ENCODE measurements around the gene CD300C. TPM values are rescaled to one million over a fixed set of nuclear protein-coding genes. Genes with fewer than 3 reads are reported as not detected.

The CD300C gene
- total and polyA plus RNA-seq, 2 donors, result 0.80 to 1.2 TPM

- Histone ChIP-seq H3K4me3 (ENCODE audit: low read length in 2 of 2) (no peak overlapping the region), H3K36me3 (ENCODE audit: control insufficient read depth in 2 of 2, insufficient read depth in 2 of 2, low read length in 1 of 2) (no peaks in the 10 kb centered on the region), H3K4me1 (ENCODE audit: control insufficient read depth in 2 of 2, insufficient read depth in 2 of 2, low read length in 2 of 2) (peaks cover 0 to 7% of the 10 kb centered on the region in 2 donors), H3K9me3 (ENCODE audit: control insufficient read depth in 2 of 2, insufficient read depth in 1 of 2, low read length in 1 of 2) (no peaks in the 10 kb centered on the region), H3K27ac (ENCODE audit: low read depth in 1 of 2, low read length in 1 of 2) (no peak overlapping the region), H3K27me3 (ENCODE audit: control insufficient read depth in 2 of 2, insufficient read depth in 1 of 2, low read length in 1 of 2) (peaks cover 0 to 5% of the 10 kb centered on the region in 2 donors)
- no peak for DNase-seq (ENCODE audit: low read depth in 6 of 9, low spot score in 9 of 9)
- 95% methylated on average over 17 of the region's 17 CpGs for WGBS
Observed at GRCh38 chr17:74542727-74543383, 3.1 kb downstream of the CD300C start.

GRCh38 chr17:74542166-74542565 is 3.7 kb downstream of the CD300C start:
- Histone ChIP-seq H3K9me3 (ENCODE audit: control insufficient read depth in 2 of 2, insufficient read depth in 1 of 2, low read length in 1 of 2) (no peaks in the 10 kb centered on the region), H3K36me3 (ENCODE audit: control insufficient read depth in 2 of 2, insufficient read depth in 2 of 2, low read length in 1 of 2) (no peaks in the 10 kb centered on the region), H3K27ac (ENCODE audit: low read depth in 1 of 2, low read length in 1 of 2) (no peak overlapping the region), H3K4me3 (ENCODE audit: low read length in 2 of 2) (no peak overlapping the region), H3K27me3 (ENCODE audit: control insufficient read depth in 2 of 2, insufficient read depth in 1 of 2, low read length in 1 of 2) (peaks cover 0 to 7% of the 10 kb centered on the region in 2 donors), H3K4me1 (ENCODE audit: control insufficient read depth in 2 of 2, insufficient read depth in 2 of 2, low read length in 2 of 2) (peaks cover 0 to under 1% of the 10 kb centered on the region in 2 donors)
- 95% methylated on average over 5 of the region's 5 CpGs for WGBS
- DNase-seq (ENCODE audit: low read depth in 6 of 9, low spot score in 9 of 9), result no peak

- Histone ChIP-seq H3K27me3 (ENCODE audit: control insufficient read depth in 2 of 2, insufficient read depth in 1 of 2, low read length in 1 of 2) (peaks cover 0 to 7% of the 10 kb centered on the region in 2 donors), H3K9me3 (ENCODE audit: control insufficient read depth in 2 of 2, insufficient read depth in 1 of 2, low read length in 1 of 2) (no peaks in the 10 kb centered on the region), H3K27ac (ENCODE audit: low read depth in 1 of 2, low read length in 1 of 2) (no peak overlapping the region), H3K36me3 (ENCODE audit: control insufficient read depth in 2 of 2, insufficient read depth in 2 of 2, low read length in 1 of 2) (no peaks in the 10 kb centered on the region), H3K4me1 (ENCODE audit: control insufficient read depth in 2 of 2, insufficient read depth in 2 of 2, low read length in 2 of 2) (no peaks in the 10 kb centered on the region), H3K4me3 (ENCODE audit: low read length in 2 of 2) (no peak overlapping the region)
- 92% methylated on average over 23 of the region's 23 CpGs for WGBS
- DNase-seq (ENCODE audit: low read depth in 6 of 9, low spot score in 9 of 9), result no peak
Observed at GRCh38 chr17:74541176-74542111, 4.5 kb downstream of the CD300C start.

- Histone ChIP-seq H3K9me3 (ENCODE audit: control insufficient read depth in 2 of 2, insufficient read depth in 1 of 2, low read length in 1 of 2) (no peaks in the 10 kb centered on the region), H3K27me3 (ENCODE audit: control insufficient read depth in 2 of 2, insufficient read depth in 1 of 2, low read length in 1 of 2) (peaks cover 0 to 7% of the 10 kb centered on the region in 2 donors), H3K4me1 (ENCODE audit: control insufficient read depth in 2 of 2, insufficient read depth in 2 of 2, low read length in 2 of 2) (no peaks in the 10 kb centered on the region), H3K27ac (ENCODE audit: low read depth in 1 of 2, low read length in 1 of 2) (no peak overlapping the region), H3K4me3 (ENCODE audit: low read length in 2 of 2) (no peak overlapping the region), H3K36me3 (ENCODE audit: control insufficient read depth in 2 of 2, insufficient read depth in 2 of 2, low read length in 1 of 2) (no peaks in the 10 kb centered on the region)
- whole genome bisulfite sequencing, result 92% methylated on average over 10 of the region's 10 CpGs
- no peak for DNase-seq (ENCODE audit: low read depth in 6 of 9, low spot score in 9 of 9)
Observed at GRCh38 chr17:74539281-74539820, 6.6 kb downstream of the CD300C start.

- Histone ChIP-seq H3K9me3 (ENCODE audit: control insufficient read depth in 2 of 2, insufficient read depth in 1 of 2, low read length in 1 of 2) (no peaks in the 10 kb centered on the region), H3K4me1 (ENCODE audit: control insufficient read depth in 2 of 2, insufficient read depth in 2 of 2, low read length in 2 of 2) (no peaks in the 10 kb centered on the region), H3K36me3 (ENCODE audit: control insufficient read depth in 2 of 2, insufficient read depth in 2 of 2, low read length in 1 of 2) (no peaks in the 10 kb centered on the region), H3K27ac (ENCODE audit: low read depth in 1 of 2, low read length in 1 of 2) (no peak overlapping the region), H3K4me3 (ENCODE audit: low read length in 2 of 2) (no peak overlapping the region), H3K27me3 (ENCODE audit: control insufficient read depth in 2 of 2, insufficient read depth in 1 of 2, low read length in 1 of 2) (peaks cover 0 to 7% of the 10 kb centered on the region in 2 donors)
- no peak for DNase-seq (ENCODE audit: low read depth in 6 of 9, low spot score in 9 of 9)
- 85% methylated on average over 3 of the region's 3 CpGs for WGBS
Observed at GRCh38 chr17:74536890-74537289, 9.0 kb downstream of the CD300C start.

GRCh38 chr17:74532115-74532514 is 13.8 kb downstream of the CD300C start:
- Histone ChIP-seq H3K9me3 (ENCODE audit: control insufficient read depth in 2 of 2, insufficient read depth in 1 of 2, low read length in 1 of 2) (no peaks in the 10 kb centered on the region), H3K4me1 (ENCODE audit: control insufficient read depth in 2 of 2, insufficient read depth in 2 of 2, low read length in 2 of 2) (no peaks in the 10 kb centered on the region), H3K27ac (ENCODE audit: low read depth in 1 of 2, low read length in 1 of 2) (no peak overlapping the region), H3K27me3 (ENCODE audit: control insufficient read depth in 2 of 2, insufficient read depth in 1 of 2, low read length in 1 of 2) (no peaks in the 10 kb centered on the region), H3K4me3 (ENCODE audit: low read length in 2 of 2) (no peak overlapping the region), H3K36me3 (ENCODE audit: control insufficient read depth in 2 of 2, insufficient read depth in 2 of 2, low read length in 1 of 2) (no peaks in the 10 kb centered on the region)
- 17% methylated on average over 10 of the region's 10 CpGs for WGBS
- DNase-seq (ENCODE audit: low read depth in 6 of 9, low spot score in 9 of 9), result no peak

- Histone ChIP-seq H3K27me3 (ENCODE audit: control insufficient read depth in 2 of 2, insufficient read depth in 1 of 2, low read length in 1 of 2) (no peaks in the 10 kb centered on the region), H3K9me3 (ENCODE audit: control insufficient read depth in 2 of 2, insufficient read depth in 1 of 2, low read length in 1 of 2) (no peaks in the 10 kb centered on the region), H3K4me3 (ENCODE audit: low read length in 2 of 2) (no peak within 1 kb of the TSS), H3K27ac (ENCODE audit: low read depth in 1 of 2, low read length in 1 of 2) (no peak within 1 kb of the TSS), H3K4me1 (ENCODE audit: control insufficient read depth in 2 of 2, insufficient read depth in 2 of 2, low read length in 2 of 2) (no peaks in the 10 kb centered on the region), H3K36me3 (ENCODE audit: control insufficient read depth in 2 of 2, insufficient read depth in 2 of 2, low read length in 1 of 2) (no peaks in the 10 kb centered on the region)
- 83% methylated on average over 10 of the region's 10 CpGs for WGBS
- DNase-seq (ENCODE audit: low read depth in 6 of 9, low spot score in 9 of 9), result no peak
Observed at GRCh38 chr17:74531231-74531761, 14.6 kb downstream of the CD300C start, which contains the start of gene CD300LB. Gene CD300LB (minus strand): TSS chr17:74531475. CDS start chr17:74531350, 125 bp downstream.

GRCh38 chr17:74530831-74531150 is 15.1 kb downstream of the CD300C start:
- Histone ChIP-seq H3K4me3 (ENCODE audit: low read length in 2 of 2) (no peak overlapping the region), H3K36me3 (ENCODE audit: control insufficient read depth in 2 of 2, insufficient read depth in 2 of 2, low read length in 1 of 2) (no peaks in the 10 kb centered on the region), H3K27ac (ENCODE audit: low read depth in 1 of 2, low read length in 1 of 2) (no peak overlapping the region), H3K9me3 (ENCODE audit: control insufficient read depth in 2 of 2, insufficient read depth in 1 of 2, low read length in 1 of 2) (no peaks in the 10 kb centered on the region), H3K27me3 (ENCODE audit: control insufficient read depth in 2 of 2, insufficient read depth in 1 of 2, low read length in 1 of 2) (no peaks in the 10 kb centered on the region), H3K4me1 (ENCODE audit: control insufficient read depth in 2 of 2, insufficient read depth in 2 of 2, low read length in 2 of 2) (no peaks in the 10 kb centered on the region)
- WGBS, result 91% methylated on average over 5 of the region's 5 CpGs
- DNase-seq (ENCODE audit: low read depth in 6 of 9, low spot score in 9 of 9), result no peak

GRCh38 chr17:74529243-74529642 is 16.7 kb downstream of the CD300C start:
- no peak for DNase-seq (ENCODE audit: low read depth in 6 of 9, low spot score in 9 of 9)
- Histone ChIP-seq H3K4me1 (ENCODE audit: control insufficient read depth in 2 of 2, insufficient read depth in 2 of 2, low read length in 2 of 2) (no peaks in the 10 kb centered on the region), H3K9me3 (ENCODE audit: control insufficient read depth in 2 of 2, insufficient read depth in 1 of 2, low read length in 1 of 2) (no peaks in the 10 kb centered on the region), H3K4me3 (ENCODE audit: low read length in 2 of 2) (no peak overlapping the region), H3K27ac (ENCODE audit: low read depth in 1 of 2, low read length in 1 of 2) (no peak overlapping the region), H3K36me3 (ENCODE audit: control insufficient read depth in 2 of 2, insufficient read depth in 2 of 2, low read length in 1 of 2) (no peaks in the 10 kb centered on the region), H3K27me3 (ENCODE audit: control insufficient read depth in 2 of 2, insufficient read depth in 1 of 2, low read length in 1 of 2) (no peaks in the 10 kb centered on the region)
- 96% methylated on average over 5 of the region's 5 CpGs for WGBS

All from thymus (tissue), 11 donors.